GM19351 (cell line): ENCODE measurements around the gene UTS2R.

Source experiments
- ATAC-seq: cut with Tn5 transposase; IDR thresholded peaks from one replicate; pipeline ENCODE4 v1.9.1; 2021; ENCODE audit warnings: mild to moderate bottlenecking, moderate library complexity; ENCODE audit not compliant: unreplicated experiment

Gene UTS2R

DNA sequence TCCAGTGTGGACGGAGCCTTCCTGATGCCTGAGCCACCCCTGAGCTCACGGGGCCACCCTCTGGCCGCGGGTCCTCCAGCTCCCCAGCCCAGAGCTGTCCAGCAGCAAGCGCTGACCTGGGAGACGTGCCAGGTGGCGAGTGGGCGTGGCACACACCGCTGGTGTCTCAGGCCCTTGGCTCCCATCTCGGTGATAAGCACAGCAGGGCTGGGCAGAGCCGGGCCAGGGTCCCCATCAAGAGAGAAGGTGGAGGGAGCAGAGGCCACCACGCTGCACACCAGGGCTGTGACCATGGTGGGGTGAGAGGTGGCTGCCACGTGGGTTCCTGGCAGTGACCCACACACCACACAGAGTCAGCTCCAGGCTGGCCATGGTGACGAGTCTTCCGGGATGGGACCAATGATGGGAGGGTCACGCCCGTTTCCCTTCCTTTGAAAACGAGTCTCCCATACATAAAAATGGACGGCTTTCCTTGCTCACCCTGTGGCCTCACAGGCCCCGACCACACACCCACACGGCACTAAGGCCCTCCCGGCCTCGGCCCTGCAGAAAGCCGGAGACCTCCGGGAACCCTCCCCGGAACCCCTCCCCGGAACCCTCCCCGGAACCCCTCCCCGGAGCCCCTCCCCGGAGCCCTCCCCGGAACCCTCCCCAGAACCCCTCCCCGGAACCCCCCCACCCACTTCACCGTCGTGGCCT lies 16.8 kb downstream of the UTS2R start:
- no peak for ATAC-seq

DNA sequence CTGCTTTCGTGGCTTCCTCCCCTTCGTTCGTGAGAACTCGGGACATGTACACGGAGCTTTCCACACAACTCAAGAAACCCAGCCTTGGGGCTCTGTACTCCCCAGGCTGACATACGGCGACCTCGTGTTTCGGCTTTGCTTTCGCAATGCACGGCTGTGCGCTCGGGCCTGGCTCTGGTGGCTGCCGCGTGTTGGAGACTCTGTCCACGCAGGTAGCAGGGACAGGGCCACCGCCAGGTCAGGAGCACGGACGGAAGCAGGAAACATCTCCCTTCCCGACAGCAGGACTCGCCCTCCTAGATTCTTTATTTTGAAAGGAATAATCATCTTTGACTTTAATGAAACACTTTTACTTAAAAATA lies 17.3 kb downstream of the UTS2R start:
- no peak for ATAC-seq

DNA sequence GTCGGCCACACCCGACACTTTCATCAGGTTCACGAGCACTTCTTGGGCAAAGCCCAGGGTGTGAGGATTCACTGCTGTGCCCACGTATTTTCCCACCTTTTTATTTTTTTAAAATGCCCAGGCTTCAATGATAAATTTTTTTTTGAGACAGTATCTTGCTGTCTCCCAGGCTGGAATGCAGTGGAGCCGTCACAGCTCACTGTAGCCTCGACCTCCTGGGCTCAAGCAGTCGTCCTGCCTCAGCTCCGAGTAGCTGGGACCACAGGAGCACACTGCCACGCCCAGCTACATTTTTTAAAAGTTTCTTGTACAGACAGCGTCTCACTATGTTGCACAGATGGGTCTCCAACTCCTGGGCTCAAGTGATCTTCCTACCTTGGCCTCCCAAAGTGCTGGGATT lies 17.8 kb downstream of the UTS2R start:
- no peak for ATAC-seq

DNA sequence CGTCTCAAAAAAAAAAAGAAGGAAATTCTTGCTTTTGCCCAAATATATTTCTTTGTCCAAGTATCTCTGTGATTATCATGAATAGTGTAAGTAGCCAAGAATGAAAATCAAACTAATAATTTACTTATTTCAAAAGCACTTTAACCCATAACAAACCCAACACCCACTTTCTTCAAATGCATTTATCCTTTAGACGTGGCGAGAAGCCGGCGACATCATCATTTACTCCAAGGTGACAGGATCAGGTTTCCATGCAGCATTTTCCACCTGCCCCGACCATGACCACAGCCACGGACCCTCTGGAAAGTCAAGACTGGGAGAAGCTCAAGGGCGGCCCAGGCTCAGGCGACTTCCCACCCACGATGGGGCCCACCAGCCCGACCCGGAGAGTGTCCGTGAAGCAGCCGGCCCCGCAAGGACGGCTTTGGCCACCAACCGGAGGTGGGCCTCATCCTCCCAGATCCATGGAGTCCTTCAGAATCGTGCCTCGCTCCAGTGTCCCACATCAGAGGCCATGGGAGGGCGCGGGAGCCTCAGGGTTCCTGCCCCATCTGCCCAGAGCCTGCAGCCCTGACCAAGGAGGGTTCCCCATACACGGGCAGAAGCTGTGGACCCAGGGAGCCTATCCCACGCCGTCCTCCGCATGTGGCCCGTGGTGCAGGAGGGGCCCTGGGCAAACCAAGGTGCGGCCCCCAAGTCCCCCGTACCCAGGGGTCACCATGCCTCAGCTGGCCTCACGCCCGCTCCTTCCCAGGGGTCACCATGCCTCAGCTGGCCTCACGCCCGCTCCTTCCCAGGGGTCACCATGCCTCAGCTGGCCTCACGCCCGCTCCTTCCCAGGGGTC lies 18.7 kb downstream of the UTS2R start:
- ATAC-seq, result no peak

DNA sequence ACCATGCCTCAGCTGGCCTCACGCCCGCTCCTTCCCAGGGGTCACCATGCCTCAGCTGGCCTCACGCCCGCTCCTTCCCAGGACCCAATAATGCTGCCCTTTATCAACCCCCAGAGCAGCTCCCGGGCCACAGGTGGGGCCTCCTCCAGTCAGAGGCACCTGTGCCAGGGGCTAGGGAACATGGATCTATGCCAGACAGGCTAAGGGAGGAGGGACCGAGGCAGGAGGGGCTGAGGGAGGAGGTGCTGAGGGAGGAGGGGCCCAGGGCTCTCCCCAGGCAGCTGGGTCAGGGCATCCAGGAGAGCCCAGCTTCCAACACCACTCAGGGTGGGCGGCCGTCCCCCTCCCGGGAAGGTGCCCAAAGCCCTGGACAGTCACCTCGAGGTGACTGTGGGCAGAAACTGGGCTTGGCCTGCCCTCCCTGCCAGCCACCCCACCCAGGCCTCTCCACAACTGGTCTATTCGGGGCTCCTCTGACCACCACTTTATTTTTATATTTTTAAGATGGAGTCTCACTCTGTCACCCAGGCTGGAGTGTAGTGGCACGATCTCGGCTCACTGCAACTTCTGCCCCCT lies 19.4 kb downstream of the UTS2R start:
- no peak for ATAC-seq

DNA sequence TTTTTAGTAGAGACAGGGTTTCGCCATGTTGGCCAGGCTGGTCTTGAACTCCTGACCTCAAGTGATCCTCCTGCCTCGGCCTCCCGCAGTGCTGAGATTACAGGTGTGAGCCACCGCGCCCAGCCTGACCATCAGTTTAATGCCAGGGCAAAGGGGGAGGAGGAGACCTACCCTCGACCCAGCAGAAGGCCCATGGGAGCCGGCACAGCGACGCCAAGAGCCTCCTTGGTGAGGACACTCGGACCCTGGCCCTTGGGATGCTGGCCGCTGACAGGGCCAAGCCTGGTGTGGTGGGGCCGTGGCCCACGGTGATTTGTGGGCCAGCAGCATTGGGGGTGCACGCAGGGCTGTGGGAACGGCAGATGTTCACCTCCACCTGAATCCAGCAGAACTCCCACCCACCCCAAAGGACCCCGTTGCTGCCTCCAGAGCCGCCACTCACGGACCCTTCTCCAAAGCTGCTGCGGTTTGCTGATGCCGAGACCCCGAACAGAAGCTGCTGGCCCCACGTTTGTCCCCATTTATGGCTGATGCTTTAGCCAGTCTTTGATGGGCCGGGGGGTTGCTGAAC lies 20.0 kb downstream of the UTS2R start:
- no peak for ATAC-seq

DNA sequence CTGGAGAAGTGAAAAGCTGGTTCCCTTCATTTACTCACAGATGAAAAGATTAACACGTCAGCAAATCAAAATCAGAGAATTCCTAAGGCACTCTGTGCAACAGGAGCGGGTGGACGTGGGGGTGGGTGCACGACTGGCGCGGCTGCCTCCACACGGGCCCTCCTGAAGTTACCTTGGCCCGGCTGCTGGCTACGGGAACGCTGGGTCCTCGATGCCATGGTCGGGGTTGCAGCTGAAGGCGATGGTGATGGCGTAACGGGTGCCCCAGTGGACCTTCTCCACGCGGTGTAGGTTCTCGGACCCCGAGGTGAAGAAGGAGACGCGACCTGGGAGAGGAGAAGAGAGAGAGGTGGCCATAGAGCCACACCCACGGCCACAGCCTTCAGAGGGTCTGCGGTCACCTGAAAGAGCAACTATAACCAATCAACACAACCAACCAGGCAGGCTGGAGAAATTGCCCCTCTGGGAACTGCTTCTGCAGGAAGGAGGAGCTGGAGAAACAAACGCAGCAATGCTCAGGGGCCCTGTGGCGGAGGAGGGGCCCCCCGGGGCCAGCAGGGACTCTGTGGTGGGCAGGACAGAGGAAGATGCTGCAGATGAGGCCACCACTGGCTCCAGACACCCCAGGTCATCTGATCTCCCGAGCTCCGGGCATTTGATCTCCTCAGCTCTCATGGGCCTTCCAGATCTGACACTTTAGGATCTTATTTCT lies 20.8 kb downstream of the UTS2R start:
- ATAC-seq, result no peak

DNA sequence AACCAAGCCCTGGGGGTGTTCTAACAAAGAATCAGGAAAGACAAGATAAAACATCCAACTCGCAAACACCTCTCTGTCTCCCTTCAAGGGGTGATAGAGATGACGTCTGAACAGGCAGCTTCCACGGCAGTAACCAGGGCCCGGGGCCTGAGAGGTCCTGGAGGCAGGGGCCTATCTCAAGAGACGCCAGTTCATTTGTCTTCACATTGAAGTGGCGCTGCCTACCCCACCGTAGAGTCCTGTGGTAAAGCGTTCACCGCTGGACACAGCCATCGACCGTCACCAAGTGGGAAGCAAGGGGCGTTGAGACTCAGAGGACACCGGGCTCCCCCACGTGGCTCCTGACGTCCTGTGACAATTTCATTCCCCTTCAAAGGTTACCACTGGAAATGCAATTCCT lies 21.4 kb downstream of the UTS2R start:
- no peak for ATAC-seq

DNA sequence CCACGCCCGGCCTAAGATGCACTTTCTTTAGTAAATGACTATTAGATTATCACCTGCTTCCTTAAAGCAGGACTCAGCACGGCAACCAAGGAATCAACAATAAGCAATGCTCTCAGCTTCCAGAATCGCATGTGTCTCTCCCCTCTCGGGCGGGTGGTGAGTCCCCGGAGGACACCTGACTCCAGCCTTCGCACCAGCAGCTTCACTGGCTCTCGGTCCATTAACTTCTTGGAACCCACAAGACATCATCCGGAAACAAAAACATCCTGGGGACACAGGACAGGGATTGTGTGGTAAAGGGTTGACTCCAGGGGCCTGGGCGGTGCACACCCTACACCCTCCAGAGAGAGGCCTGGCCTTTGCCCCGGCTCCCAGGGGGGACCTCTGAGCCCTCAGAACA lies 22.7 kb downstream of the UTS2R start:
- ATAC-seq, result no peak

DNA sequence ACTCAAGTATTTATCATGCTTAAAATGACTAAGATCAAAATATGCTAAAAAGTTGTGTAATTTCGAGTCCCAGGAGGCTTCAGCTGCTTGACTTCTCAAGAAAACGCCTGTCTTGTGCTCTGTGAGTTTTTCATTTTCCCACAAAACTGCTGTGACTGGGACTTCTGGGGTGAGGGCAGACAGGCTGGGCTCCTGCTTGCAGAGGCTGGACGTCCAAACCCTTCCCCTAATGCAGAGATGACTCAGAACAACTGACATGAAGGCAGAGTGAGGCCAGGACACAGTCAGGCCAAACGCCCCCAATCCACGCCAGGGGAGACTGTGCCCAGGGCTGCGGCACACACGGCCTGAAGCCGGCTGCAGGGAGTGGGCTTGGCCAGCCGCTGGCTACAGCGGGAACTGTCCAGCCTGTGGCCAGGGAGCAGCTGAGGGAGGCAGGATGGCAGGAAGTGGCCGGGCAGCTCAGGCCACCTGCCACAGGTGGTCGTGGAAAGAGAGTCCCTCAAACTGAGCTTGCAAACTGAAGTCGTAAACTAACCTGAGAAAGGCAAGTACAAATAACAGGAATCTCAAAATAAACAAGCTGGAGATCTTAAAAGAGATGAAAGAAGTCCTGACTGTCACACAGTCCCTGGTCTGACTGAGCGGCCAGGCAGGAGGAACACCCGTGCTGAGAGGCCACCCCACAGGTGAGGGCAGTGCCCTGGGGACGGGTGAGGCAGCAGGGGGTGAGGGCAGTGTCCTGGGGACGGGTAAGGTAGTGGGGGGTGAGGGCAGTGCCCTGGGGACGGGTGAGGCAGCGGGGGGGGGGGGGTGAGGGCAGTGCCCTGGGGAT lies 25.3 kb downstream of the UTS2R start:
- no peak for ATAC-seq

DNA sequence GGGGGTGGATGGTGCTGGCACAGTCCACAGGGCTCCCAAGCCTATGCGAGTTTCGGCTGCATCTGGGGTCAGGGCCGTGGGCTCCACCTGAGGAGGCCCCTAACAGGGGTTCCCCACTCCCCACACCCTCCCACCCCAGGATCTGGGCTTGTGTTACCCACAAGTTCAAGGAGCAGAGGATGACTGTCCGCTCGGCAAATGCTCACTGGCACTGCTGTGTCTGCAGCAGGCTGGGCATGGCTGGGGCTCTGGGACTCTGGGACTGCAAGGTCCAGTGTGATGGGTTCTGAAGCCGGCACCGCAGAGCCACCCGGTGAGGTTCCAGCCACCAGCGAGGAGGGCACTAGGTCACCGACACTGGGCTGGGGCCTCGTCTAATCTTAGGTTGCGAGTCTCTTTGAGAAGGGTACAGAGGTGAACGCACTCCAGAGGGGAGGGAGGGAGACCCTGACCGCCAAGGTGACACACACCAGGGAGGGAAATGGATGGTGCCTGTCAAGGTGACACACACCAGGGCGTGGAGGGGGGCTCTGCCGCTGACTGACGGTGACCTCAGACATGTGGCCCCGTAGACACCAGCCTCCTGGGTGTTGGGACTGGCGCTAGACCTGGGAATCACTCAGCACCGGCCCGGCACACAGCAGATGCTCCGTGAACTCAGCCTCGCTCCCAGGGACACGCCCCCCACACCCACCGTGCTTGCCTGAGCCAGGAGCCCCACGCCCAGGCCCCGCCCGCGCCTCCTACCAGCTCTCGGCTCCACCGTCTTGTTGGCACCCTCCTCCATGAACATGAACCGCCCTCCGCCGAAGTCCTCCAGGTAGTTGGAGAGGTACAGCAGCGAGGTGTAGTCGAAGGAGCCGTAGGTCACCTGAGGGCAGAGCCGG lies 26.1 kb downstream of the UTS2R start:
- no peak for ATAC-seq

DNA sequence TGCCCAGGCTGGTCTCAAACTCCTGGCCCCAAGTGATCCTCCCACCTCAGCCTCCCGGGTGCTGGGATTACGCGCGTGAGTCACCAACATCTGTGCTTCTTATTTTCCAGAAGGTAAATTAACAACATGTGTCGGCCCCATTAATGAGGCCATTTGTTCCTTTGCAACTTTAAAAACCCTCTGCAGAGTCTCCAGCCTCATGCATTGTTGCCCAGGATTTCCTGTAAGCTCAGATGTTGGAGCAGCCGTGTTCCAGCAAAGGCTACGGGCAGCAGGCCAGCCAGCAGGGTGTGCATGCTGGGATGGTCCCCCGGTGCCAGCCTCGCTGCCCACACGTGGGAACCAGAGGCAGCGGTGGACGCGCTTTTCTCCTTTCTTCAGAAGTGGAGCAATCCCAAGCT lies 27.5 kb downstream of the UTS2R start:
- no peak for ATAC-seq

DNA sequence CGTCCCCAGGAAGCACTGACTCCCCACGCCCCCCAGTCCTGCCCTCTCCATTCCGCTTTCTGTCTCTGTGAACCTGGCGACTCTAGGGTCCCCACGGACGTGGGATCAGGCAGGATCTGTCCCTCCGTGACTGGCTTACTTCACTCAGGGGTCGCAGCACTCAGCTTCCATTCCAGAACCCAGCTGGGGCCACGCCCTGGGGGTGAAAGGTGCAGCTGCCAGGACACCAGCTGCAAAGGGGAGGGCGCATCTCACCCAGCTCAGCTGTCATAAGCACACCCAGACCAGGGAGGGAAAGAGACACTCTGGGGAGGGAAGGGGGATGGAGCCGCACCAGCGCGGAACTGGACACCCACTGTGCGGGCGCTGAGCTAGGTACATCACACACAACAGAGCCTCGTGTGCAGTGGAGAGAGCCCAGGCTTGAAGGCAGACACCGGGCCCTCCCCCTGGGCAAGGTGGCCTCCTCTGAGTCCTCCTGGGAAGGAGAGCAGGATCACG lies 28.1 kb downstream of the UTS2R start:
- ATAC-seq, result no peak

DNA sequence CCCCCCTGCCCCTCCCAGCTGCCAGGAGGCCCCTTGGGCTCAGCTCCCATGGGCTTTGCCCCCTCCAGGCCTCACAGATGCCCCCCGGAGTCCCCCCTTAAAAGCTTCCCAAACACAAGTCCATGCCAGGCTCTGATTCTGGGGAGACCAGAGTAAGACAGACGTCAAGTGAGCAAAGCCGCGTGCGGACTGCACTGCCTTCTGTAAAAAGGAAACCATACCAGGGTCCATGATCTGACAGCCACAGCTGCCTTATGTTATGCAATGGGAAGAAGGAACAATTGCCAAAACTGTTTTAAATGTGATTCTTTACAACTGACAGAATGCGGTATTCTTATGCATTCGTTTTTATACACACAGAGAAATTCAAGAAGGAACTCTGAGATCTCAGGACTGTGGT lies 28.6 kb downstream of the UTS2R start:
- ATAC-seq, result no peak

DNA sequence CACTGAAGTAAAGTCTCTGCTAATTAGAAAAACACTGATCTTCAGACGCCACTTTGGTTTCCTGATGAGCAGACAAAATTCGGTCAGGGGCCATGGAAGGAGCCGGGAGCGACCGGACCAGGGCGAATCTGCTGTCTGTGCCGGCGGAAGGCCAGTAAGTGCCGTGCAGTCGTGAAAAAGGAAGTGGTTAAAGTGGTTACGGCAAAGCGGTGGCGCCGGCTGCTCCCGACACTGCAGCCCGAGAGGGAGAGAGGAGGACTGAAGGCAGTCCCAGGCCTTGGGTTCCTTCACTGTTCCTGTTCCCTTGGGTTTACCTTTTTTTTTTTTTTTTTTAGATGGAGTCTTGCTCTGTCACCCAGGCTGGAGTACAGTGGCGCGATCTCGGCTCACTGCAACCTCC lies 29.3 kb downstream of the UTS2R start:
- ATAC-seq, result no peak

DNA sequence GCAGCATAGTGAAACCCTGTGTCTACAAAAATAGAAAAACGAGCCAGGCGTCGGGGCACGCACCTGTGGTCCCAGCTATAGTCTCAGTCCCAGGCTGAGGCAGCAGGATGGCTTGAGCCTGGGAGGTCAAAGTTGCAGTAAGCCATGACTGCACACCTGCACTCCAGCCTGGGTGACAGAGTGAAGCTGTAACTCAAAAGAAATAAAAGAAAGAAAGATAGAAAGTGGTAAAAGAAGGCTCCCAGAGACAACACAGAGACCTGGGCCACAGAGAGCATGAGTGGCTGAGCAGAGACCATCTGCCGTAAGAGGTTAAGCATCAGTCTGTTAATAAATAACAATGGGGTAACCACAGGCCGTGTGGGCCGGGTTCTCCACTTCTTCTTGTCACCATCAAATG lies 31.3 kb downstream of the UTS2R start:
- no peak for ATAC-seq

DNA sequence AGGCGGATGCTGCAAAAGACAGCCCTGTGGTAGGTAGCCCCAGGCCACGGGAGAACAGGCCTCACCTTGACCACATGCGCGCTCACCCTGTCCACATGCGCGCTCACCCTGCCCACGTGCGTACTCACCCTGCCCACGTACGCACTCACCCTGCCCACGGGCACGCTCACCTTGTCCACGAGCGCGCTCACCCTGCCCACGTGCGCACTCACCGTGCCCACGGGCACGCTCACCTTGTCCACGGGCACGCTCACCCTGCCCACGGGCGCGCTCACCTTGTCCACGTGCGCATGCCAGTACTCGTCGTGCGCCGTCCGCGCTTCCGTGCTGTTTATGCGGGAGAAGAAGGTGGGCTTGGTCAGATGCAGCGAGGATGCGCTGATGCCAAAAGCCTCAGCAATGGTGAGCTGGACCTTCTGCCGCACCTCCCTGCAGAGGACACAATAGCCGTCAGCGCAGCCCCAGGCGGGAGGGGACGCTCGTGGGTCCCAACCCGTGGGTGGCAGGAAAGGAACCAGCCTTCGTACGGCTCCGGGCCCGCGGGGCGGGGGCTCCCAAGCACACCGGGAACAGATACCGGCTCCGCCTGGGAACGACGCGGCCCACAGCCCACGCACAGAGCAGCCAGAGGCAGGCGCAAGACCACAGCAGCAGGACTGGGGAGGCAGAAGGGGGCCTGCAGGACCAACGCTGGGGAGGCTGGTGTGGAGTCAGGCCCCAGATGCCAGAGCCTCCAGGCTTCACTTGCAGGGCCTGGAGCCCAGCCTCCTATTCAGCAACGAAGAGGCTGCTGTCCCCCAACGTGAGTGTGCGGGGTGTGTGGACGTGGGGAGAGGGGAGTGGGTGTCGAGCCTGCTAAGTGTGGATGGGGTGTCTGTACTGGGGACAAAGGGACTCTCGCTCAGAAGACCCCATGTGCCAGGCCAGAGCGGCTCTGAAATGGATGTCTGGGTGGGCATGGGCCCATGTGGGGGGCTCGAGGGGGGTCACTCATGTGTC lies 32.4 kb downstream of the UTS2R start:
- ATAC-seq, result no peak

DNA sequence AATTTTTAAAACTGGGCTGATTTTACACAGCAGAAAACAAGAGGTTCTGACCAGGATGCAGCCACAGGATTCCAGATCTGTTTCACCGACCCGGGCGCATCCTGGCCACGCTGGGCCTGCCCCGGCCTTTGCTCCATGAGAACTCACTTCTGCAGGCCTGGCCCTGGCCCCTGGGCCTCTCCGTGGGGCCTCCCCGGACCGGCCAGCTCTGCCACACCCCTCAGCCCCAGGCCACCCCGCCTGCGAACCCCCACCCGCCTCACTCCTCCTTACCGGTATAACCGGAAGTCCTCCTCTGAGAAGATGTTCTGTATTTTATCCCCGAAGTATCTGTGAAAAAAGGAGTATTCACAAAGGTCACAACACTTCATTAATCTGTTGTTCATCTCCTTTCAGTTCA lies 33.5 kb downstream of the UTS2R start:
- no peak for ATAC-seq
